M059J (cell line): ENCODE data around the gene XRCC5. TPM values are rescaled to one million over a fixed set of nuclear protein-coding genes. Genes with fewer than 3 reads are reported as not detected.

Experiments used
- DNase-seq: peaks from one replicate; pipeline ENCODE4 v3.0.0-alpha.2; 2012; ENCODE audit warnings: low read depth
- total RNA-seq: library from RNA; depleted of rRNA; stranded (reverse); fragments of >200 nt; shearing (Covaris generic); gene quantifications from 2 replicates; pipeline ENCODE4 v1.2.3, GENCODE V29; 2014

The XRCC5 gene
- total RNA-seq, 1 experiment from 2014 or later, result 335 TPM

DNA sequence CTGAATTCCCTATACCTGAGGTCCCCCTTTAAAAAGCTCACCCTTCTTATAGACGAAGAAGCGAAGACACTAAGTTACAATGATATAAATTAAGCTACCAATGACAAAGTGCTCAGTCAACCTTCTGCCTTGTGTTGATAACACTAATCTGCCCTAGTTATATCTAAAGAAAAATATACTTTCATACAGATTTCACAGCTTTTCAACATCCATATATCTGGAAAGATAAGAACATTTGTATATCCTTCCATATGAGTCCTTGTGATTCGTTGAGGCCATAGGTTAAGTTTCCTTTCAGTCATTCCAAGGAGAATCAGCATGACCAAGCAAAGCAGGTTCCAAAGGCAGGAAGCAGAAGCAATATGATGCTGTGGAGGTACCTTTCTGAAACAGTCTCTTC is 46.8 kb downstream of the XRCC5 start:
- DNase-seq, result no peak

DNA sequence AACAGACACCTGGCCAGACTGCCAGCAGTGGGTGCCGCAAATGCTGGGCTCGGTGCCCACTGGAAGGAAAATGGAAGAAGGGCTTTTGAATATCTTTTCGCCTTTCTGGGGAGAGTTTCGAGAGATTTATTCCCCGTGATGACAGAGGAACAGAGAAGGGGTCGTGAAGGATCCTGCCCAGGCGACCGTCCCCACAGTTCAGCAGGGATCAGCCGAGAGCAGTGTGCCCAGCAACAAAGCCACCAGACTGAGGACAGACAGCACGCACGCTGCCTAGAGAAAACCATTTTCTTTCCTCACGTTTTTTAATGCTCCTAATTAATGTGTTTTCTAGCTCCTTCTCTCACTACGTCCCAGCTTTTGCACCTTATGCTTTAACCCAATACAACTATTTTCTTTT is 47.7 kb downstream of the XRCC5 start:
- no peak for DNase-seq

DNA sequence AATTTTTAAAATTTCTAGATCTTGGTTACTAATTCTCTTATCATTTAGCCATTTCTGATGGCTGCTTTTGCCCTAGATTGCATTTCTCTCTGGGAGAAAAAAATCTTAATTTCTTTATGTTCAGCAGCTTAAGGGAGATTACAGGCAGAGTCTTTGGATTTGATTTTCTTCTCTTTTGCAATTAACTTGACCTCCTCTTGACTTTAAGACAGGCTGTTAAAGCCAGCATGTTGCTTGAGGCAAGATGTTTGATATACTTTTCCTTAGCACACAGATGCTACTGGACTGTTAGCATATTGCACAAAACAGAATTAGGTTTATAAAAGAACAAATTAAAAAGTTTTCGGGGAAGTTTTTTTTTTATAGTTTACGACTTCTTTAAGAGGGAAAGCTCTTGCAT is 50.0 kb downstream of the XRCC5 start:
- no peak for DNase-seq

DNA sequence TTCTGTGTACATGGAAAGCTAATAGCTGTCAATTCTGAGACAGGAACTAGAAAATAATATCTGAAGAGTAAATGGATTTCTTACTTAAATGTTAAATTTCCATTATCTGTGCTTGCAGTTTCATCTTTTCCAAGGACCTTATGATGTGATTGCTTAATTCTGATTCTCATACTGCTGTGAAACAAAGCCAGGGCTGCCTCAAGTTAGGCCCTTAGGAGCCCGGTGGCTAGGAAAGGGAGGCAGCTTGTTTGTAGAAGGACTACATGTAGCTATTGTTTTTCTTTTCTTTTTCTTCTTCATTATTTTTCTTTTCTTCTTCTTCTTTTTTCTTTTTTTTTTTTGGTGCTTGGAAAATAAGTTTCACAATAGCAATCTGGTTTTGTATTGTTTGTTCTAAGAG is 50.5 kb downstream of the XRCC5 start:
- no peak for DNase-seq

DNA sequence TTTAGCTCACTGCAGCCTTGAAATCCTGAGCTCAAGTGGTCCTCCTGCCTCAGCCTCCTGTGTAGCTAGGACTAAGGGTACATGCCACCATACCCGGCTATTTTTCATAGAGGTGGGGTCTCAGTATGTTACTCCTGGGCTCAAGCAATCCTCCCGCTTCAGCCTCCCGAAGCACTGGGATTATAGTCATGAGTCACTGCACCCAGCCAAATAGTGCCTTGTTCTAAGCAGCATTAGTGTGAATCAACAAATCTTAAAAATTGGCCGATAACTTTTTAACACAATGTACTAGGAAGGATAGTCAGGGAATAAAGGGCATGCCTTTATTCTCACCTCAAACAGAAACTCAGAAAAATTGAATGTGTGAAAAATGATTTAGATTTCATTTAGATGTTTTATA is 51.6 kb downstream of the XRCC5 start:
- no peak for DNase-seq

DNA sequence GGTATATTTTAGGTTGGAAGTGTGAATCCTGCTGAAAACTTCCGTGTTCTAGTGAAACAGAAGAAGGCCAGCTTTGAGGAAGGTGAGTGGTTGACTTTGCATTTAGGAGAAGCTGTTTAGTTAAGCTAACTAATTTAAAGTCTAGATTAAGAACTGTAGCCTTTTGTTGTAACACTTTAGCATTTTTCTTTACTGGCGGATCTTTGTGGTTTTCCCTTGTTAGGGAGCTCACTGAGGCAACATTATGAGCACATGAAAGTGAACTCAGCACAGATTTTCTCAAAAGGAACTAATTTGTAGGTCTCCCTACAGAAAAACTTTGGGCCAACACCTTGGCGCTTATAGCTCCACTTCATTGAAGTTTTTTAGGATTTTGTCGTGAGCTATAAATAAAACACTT is 52.8 kb downstream of the XRCC5 start:
- DNase-seq, result no peak

DNA sequence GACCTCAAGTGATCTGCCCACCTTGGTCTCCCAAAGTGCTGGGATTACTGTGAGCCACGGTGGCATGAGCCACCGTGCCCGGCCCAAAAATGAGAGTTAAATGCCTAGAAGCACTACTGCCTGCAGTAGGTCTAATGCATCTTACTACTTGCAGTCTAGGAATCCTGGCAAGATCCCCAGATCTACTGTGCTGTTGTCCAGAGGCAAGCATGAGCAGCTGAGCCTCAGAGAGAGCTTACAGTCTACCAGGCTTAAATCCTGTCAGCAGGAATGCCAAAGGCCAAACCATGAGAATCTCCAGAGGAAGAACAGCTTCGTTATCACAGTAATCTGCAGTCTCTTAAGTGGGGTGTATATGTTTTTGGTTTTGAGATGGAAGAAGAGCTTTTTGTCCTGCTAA is 54.4 kb downstream of the XRCC5 start:
- DNase-seq, result no peak

DNA sequence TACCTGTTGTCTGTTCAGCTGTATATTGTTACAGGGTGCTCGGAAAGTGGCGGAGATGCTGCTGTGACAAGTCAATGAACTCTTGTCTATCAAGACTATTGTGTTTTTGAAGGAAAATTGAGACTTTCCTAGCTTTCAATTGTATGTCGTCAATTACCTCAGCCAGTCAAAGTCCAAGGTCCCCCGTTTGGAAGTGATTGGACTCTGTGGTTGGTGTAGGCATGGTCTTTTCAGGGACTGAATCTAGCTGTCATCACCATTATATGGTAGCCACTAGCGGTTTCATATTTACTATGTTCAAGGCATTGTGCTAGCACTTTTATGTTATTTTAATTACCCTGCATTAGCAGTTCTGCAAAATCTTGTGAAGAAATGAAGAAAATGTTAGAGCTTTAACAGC is 54.9 kb downstream of the XRCC5 start:
- DNase-seq, result no peak

DNA sequence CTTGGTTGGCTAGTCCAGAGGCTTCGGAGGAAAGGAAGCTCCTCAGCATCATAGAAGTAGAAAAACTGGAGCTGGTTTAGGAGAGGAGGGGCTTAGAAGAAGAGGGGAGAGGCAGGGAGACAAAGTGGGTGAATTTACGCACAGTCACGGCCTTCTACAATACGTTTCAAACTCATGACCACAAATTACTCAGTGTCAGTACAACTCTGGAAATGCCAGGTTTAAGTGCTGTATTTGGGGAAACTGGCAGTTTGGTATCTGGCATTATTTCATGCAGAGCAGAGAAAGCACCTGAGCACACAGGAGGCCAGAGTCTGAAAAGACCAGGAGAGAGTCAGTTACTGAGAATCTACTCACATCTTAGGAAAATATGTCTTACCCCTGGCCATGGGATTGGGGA is 55.4 kb downstream of the XRCC5 start:
- no peak for DNase-seq

DNA sequence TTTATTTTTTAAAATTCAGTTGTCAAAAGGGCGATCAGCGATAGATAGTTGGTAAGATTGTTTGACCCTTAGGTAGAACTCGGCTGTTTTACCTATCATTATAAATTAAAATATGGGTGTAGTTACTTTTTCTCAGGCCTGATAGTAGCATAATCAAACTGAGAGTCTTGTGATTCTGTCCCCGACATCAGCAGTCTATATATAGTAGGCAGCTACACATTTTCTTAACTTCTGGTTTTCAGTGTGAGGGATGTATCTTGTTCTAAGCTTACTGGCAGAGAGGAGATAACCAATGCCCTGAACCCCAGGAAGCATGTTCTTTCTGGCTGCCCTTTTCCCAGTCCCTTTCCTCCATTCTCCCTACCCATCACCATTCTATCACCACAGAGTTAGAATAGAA is 56.6 kb downstream of the XRCC5 start:
- no peak for DNase-seq

DNA sequence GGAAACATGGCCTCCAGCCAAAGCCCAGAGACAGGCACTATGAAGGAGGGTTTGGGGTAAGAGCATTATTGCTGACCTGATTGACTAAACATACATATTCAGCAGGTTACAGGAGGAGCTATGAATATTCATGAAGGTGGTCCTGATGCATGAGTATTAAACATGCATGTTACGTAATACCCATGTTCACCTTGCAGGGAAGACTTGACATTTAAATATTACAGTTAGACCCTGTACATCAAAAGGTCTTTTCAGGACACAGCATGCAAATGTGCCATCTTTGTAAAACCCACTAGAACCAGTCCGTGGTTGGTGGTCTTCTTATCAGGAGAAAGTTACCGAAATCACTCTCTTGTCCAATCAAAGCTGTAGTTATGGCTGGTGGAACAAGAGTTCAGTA is 59.9 kb downstream of the XRCC5 start:
- DNase-seq, result no peak

DNA sequence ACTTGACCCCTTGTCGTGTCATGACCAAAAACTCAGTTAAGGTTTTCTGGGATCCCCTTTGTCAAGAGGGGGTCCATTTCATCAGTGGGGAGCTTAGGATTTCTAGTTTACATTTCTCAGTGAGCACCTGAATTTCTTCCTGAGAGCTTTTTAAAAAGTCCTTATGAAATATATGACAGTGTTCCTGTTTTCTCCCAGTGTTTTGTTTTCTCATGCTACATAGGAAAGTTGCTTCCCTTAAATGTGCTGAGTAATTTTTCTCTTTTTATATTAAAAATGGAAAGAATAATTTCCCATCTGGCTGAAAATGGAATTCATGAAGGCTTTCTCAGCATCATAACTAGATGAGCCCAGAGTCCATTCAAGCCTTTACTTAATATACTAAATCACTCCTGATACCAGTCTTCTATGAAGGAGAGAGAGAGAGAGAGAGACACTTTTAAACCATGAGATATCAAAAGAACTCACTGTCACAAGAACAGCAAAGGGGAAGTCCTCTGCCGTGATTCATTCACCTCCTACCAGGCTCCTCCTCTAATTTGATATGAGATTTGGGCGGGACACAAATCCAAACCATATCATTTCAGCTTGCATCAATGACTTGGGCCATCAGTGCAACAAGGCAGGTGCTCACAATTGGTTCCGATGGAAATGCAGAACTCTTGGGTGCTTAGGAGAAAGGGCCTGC is 61.1 kb downstream of the XRCC5 start:
- no peak for DNase-seq

DNA sequence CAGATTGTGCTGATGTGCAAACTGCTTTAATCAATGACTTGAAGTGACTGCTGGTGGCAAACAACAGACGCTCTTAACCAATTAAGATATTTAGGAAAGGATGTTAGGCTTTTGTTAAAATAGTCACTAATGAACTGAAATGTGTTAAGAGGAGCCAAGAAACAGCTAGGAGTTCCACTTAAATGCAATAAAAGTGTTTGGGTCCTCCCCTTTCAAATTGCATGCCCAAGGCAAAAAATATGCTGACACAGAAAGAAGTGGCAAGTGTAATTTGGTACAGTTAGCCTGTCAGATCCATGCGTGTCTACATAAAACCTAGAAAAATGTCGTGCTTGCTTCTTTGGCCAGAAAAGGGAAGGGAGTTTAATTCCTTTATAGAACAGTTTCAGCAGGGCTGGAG is 61.9 kb downstream of the XRCC5 start:
- no peak for DNase-seq

DNA sequence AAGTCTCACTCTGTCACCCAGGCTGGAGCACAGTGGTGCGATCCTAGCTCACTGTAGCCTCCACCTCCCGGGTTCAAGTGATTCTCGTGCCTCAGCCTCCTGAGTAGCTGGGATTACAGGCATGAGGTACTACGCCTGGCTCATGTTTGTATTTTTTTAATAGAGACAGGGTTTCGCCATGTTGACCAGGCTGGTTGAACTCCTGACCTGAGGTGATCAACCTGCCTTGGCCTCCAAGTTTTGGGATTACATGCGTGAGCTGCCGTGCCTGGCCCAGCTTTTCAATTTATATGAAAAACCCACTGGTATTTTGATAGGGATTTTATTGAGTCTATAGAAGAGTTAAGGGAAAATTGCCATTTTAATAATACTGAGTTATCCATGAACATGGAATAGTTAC is 63.3 kb downstream of the XRCC5 start:
- no peak for DNase-seq

DNA sequence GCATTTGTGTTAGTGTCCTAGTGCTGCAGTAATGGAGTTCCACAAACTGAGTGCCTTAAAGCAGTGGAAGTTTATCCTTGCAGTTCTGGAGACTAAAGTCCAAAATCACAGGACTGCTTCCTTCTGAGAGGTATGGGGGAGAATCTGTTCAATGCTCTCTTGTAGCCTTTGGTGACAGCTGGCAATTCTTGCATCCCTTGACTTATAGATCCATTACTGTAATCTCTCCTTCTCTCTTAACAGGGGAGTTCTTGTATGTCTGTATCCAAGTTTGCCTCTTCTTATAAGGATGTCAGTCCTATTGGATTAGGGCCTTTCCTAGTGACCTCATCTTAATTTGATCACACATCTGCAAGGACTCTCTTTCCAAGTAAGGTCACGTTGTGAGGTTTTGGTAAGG is 69.9 kb downstream of the XRCC5 start:
- DNase-seq, result no peak

DNA sequence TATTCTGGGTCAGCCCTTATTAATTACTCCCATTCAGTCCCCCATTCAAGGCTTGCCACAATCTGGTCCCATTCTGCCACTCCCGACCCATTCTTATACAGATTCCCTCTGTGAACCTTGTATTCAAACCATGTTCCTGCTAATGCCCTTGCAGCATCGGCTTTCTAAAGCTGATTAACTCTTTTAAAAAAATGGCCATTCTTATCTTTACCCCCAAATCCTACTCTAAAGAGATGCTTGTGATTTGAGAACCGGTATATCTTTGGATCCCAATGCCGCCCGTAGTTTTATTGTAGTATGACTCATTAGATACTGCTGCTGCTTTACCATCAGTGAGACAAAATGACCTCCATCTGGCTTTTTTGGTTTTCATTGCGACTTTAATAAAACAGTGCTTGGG is 72.2 kb downstream of the XRCC5 start:
- DNase-seq, result peak; percentile 53

DNA sequence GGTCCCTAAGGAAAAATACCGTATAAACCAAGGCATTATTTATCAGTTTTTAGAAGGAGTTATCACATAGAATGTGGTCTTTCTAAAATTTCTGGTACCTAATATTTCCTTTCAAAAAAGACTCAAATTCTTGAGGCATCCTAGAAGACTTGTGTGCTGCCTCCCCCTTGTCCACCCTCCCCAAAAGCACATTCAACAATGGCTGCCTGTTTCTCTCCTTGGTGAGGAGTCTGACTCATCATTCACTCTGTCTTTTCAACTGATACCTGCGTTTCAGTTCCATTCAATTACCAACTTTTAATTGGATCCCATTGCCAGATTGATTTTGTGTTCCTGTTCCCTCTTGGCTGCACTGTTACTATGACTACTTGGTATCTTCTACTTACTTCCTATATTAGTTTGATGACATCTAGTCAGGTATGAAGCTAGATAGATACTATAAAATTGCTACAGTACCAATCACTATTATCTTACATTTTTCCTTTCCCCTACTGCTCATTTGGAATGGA is 72.9 kb downstream of the XRCC5 start:
- no peak for DNase-seq

DNA sequence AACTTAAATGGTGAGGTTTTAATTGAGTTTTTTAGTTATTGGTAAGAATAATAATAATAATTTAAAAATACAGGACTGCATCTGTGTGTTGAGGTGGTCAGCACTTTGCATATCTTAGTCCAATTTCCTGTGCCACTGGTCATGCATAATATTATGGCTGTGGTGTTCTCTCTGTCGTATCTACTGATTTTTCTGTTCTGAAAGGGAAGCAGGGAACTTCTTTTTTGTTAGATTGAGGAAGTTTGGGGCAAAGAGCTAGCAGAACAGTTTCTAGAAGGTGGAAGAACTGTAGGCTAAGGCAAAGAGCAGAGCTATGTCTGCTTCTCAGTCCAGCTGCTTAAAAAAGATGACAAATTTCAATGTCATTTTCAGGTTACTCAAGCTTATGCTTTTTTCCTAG is 74.3 kb downstream of the XRCC5 start:
- no peak for DNase-seq

DNA sequence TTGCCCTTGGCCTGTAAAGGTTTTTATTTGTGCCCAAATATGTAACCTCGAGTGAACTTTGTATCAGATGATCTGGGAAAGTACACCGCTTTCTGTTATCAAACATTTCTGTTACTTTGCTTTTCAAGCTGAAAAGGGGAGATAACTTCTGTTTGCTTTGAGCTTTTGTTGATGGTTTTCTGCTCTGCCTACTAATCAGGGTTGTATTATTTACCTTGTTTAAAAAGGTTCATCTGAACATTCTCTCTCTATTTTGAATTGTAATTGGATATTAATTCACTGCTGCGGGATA is 79.4 kb downstream of the XRCC5 start:
- no peak for DNase-seq

DNA sequence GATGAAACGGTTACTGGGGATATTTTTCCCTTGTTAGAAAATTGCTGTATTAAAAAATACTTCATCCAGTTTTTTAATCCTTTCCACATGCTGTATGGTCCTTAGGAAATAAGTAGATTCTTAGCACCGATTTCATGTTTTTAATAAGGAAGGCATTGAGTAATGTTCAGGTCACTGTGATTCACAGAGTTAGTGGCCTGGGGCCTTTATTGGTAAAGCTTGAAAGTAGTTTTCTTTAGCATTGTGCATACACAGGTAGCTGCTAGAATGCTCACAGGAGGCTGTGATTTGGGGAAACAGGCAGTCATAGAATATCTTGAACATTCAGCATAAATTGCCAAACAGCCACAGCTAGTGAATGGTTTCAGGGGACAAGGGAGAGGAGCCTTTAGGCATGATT is 79.8 kb downstream of the XRCC5 start:
- peak; percentile 68 for DNase-seq

DNA sequence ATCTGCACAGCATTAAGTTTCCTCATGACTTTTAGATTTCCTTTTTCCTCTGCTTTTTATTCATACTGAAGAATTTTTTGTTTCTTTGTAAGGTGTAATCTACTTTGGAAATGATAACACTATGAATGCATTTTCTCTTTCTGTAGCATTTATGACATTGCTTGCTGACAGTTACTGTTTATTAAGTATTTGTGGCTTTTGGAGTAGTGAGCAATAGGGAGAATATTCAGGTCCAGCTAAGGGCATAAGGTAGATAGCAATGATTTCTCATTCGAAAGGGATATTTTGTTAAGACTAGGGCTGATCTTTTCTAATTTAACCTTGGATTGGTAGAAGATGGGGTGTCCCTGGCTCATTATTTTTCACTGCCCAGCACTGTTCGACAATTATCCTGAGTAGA is 80.3 kb downstream of the XRCC5 start:
- peak; percentile 36 for DNase-seq

DNA sequence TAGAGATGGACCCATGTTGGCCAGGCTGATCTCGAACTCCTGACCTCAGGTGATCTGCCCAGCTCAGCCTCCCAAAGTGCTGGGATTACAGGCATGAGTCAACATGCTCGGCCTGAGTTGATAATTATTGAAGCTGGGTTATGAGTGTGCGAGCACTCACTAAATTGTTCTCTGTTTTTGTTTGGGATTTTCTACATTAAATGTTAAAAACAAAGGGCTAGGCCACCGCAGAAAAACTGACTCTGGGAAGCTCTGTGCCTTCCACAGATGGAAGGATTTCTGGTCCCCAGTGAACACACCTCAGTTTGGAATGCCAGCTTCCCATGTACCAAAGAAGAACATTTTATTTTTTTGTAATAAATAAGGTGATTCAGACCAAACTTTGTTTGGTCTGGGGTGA is 83.0 kb downstream of the XRCC5 start:
- DNase-seq, result no peak

DNA sequence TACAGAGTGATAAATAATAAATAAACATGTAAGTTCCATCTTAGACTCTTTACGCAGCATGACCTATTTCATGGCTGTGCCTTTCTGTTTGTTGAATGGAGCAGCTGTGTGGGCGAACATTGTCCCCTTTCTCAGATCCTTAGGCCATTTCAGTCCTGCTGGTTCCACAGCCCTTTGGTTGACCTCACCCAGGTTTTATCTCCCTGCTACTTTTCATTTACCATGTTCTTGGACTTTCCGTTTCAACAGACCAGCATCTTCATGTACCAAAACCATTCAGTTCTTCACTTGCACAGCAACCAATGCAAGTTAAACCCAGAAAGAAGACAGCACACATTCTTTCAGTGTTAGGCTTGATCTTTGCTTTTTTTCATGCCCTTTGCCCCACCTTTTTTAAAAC is 83.8 kb downstream of the XRCC5 start:
- no peak for DNase-seq

DNA sequence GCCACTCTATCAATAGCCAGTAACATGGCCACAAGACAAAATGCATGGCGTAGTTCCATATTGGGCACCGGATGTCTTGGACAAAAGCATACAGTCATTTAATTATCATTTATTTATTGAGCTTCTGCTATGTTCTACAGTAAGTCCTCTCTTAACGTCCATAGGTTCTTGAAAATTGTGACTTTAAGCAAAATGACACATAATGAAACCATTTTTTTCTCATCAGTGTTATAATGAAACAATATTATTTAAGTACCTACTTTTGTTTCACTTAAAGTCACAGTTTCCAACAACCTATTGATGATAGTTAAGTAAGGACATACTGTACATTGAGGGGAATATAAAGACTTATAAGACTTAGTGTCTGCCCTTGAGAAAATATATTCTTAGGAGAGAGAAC is 84.9 kb downstream of the XRCC5 start:
- no peak for DNase-seq

DNA sequence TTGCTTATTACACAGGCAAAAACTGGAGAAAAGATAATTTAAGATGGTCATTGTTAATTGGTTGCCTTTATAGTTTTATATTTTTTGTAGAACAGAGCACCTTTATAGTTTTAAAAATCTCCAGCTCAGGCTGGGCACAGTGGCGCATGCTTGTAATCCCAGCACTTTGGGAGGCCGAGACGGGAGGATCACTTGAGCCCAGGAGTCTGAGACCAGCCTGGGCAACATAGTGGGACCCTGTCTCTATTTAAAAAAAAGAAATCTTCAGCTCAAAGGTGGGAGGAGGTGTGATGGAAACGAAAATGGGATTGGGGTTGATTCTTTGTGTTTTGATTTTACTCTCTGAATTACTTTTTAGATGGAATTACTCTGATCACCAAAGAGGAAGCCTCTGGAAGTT is 85.4 kb downstream of the XRCC5 start:
- DNase-seq, result no peak
